COR-L47 (cell line): ENCODE results near the gene UBAP2L.
A peak's percentile ranks its signal among the peaks of the same experiment; 100 is the strongest.
"Not testable (repeated sequence)": the region's sequence is repeated elsewhere in the genome, so short reads cannot be mapped to it uniquely, and the experiment has no call there.

ENCODE experiments used
- DNase-seq: peaks from one replicate; lab custom pipeline; 2025; lab: John Stamatoyannopoulos, UW

UBAP2L gene

GRCh38 chr1:154241703-154242351, 21.1 kb downstream of the UBAP2L start:
- no peak for DNase-seq

DNA sequence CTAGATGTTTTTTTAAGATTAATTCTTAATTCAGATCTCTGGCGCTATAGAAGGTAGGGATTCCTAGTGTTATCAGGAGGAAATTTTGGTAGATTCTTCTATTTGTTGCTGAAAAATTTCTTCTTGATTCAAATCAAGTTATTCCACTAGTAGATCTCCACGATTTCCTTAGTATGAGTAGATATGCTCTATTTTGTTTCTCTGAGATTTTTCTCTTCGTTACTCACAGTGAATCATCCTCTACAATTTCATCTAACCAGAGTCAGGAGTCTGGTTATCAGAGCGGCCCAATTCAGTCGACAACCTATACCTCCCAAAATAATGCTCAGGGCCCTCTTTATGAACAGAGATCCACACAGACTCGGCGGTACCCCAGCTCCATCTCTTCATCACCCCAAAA, 32.9 kb downstream of the UBAP2L start:
- no peak for DNase-seq

DNA sequence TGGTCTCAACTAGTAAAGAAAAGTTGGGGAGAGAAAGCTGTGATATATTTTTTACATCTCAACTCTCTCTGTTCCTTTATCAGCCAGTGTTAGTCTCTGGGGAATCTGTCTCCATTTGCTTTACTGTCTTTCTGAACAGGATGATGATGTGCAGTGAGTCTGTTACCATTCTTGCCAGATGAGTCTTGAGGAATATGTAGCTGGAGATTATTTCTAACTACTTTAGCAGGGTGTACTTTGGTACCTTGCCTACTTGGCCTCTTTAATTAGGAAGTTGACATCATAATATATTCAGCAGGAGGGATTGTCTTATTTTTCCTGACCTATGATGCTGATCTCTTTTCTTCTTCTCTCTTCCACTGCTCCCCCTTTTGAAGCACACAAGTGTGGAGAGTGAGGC, 35.9 kb downstream of the UBAP2L start:
- no peak for DNase-seq

DNA sequence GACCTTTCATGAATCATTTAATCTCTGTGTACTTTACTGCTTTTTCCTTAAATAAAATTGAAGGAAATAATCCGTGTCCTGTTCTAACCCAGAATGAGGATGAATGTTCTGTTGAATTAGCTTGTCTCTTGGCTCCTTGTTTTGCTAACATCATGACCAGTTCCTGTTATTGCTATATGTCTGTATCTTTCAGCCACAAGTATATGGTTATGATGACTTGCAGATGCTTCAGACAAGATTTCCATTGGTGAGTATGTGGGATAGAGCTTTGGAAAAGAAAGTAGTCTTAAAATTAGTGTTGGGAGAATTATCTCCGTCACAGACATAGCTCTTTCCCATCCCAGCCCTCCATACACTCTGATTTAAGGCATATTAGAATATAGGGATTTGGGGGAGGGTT, 38.0 kb downstream of the UBAP2L start:
- no peak for DNase-seq

GRCh38 chr1:154260127-154260526, 39.4 kb downstream of the UBAP2L start:
- DNase-seq, result no peak

DNA sequence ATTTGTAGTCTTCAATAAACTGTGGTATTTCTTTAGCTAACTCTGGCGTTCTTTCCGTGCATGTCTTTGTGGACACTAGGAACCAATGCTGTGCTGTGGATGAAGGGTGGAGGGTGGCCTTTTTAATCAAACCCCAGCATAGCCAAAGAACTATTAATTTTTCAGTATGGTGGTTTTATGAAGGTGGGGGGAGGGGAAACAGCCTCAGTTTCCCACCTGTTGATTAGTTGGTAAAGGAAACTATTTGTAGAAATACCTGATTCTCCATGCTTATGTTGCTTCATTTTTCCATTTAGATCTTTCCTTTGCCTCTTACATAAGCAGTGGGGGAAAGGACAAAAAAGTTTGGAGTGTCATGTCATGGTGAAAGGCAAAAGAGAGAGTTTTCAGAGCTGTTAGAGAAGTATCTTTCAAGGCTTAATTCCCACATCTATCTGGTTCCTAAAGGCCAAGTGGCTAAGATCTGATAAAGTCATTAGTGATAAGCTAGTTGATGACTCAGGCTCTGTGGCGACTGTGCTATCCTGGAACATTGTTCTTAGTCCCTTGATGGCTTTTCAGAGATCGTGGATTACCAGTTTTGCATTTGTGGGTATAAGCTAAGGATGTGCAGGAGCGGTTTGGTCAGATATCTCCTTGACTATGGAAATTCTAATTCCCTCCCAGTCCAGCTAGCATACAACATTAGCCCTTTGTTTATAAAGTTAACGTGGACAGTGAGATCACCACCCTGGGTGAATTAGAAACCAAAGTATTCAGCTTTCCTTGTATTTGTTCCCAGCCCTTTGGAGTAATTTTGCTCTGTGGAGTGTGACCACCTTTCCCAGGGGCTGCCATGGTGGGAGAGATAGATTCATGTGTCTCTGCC, 42.9 kb downstream of the UBAP2L start:
- no peak for DNase-seq

- no peak for DNase-seq
These were observed 43.7 kb downstream of the UBAP2L start for GRCh38 chr1:154264454-154264853.

DNA sequence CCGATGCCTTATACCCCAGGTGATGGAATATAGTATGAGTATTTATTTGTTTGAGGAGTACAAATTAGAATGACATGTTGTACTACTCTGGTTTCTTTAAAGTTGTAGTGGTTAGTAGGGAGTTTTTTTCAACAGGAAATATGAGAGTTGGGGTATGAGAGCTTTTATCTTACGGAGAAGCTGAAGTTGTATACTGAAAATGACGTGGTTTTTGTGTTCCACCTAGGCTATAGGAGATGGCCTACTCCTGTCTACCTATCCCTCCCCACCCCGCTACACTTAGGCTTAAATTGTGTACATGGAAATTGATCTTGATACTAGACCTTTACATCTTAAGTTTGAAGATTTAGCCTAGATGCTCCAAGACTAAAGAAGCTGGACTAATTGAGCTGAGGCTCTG, 44.8 kb downstream of the UBAP2L start:
- DNase-seq, result no peak

GRCh38 chr1:154270833-154271232, 50.1 kb downstream of the UBAP2L start:
- no peak for DNase-seq

DNA sequence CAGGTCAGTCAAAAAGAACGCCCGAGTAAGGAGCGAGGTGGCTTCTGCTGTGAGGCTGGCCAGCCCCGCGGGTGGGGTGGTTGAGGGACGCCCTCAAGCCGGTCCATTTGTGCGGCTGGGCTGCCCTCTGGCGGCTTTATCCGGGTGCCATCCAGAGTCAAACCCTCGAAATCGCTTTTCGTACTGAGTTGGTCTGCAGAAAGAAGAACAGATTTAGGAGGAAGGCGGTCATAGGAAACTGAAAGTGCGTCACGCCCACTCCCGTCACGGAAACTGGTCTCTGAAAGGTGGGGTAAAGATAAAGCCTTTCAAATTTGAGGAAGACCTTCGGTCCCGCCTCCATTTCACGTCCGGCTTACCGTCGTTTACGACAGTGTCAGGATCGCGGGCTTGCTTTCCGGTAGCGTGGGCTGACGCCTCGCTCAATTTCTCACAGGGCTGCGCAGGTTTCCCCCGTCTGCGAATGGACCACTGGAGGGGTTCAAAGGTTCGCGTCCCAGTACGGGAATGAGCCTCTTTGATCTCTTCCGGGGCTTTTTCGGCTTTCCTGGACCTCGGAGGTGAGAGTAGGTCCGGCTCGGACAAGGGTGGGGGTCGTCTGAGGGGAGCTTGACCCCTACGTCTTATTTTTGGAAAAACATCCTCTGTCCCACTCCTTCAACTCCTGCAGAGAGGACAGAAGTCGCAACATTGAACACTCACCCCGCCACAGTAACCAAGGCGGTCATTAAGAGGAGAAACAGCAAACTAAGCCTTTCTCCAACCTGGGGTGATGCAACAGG, 51.7 kb downstream of the UBAP2L start, which contains the start of gene HAX1:
Gene HAX1, plus strand, starts transcription at position 413 of the 782 bp plus-strand sequence. Its CDS starts 95 bp downstream, at position 508.
- peak; percentile 91 for DNase-seq

GRCh38 chr1:154272999-154273563, 52.3 kb downstream of the UBAP2L start:
- DNase-seq, result no peak

DNA sequence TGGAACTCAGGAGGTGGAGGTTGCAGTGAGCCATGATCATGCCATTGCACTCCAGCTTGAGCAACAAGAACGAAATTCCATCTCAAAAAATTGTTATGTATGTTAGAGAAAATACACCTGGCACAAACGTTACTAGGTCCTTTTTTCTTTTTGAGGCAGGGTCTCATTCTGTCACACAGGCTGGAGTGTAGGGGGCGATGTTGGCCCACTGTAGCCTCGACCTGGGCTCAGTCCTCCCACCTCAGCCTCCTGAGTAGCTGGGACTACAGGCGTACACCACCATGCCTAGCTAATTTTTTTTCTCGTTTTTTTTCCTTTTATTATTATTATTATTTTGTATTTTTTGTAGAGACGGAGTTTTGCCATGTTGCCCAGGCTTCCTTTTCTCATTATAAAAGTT, 56.0 kb downstream of the UBAP2L start:
- DNase-seq, result no peak

GRCh38 chr1:154287591-154287990, 66.8 kb downstream of the UBAP2L start:
- DNase-seq, result not testable (repeated sequence)

DNA sequence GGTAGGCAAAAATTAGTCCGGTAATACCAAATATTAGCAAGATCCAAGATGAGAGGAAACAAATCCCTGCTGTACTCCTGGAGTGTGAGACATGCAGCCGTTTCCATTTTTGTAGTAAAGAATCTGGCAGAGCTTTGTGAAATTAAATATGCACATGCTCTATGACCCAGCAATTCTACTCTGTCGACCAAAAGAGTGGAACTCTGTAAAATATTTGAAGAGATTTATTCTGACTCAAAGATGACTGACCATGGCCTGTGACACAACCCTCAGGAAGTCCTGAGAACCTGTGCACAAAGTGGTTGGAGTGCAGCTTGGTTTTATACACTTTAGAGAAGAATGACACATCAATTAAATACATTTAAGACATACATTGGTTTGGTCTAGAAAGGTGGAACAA, 67.9 kb downstream of the UBAP2L start:
- DNase-seq, result no peak

GRCh38 chr1:154290921-154291320, 70.2 kb downstream of the UBAP2L start:
- no peak for DNase-seq

GRCh38 chr1:154295408-154296235, 74.9 kb downstream of the UBAP2L start:
- no peak for DNase-seq

DNA sequence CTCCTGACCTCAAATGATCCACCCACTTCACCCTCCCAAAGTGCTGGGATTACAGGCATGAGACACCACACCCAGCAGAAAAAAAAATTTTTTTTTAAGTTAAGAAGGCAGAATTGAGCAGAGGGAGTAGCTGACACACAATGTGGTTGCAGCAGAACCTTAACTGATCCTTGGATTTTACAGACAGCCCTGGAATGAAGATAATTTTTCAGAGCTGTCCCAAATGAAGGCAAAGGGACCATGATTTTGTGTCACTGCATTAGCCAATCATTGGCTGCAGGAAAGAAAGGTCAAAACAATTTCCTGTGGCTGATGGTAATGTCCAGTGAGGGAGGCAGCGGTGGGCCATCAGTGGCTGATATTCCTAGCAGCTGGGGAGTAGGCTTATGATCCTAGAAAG, 80.8 kb downstream of the UBAP2L start:
- DNase-seq, result no peak

DNA sequence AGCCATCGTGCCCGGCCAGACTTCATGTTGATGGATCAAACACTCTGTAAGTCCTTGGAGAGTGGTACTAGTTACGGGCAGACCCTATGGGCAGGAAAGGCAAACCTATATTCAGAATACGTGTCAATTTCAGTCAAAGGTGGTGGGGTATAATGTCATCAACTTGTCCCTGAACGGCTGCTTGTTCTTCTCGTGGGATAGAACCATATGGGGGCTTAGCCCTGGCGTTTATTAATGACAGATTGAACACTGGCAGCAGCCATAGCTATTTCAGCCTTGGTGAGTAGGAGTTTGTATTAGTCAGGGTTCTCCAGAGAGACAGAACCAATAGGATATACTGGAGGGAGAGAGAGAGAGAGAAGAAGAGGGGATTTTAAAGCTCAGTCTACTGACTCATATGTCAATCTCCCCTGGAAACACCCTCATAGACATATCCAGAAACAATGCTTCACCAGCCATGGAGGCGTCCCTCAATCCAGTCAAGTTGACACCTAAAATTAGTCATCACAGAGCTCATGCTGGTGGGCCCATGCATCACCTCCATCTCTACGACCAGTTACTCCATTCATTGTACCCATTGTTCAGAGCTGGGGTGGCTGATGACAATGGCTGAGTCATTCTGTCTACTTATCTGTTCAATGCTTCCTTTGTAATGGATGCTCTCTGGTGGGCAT, 84.0 kb downstream of the UBAP2L start:
- no peak for DNase-seq

DNA sequence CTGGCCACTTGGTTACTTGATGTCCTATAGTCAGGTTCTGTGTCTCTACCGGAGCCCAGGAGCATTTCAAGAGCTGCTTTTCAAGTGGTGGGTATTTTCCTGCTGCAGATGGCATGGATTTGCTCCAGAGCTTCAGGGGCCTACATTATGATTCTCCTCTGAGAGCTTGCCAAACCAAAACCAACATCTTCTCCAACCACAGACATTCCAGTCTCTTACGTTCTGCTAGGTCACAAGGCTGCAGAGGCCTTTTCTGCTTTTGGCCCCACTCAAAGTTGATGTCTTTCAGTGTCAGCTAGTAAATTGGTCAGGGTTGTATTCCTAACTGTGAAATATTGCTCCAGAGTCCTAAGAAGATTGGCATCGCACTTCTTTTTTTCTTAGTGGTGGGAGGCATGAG, 85.4 kb downstream of the UBAP2L start:
- DNase-seq, result no peak

GRCh38 chr1:154307670-154308270, 87.0 kb downstream of the UBAP2L start:
- DNase-seq, result not testable (repeated sequence)
